ENCODE results near the gene STPG4.

- no peak for TF ChIP-seq POLR2AphosphoS5 (IDR thresholded peaks at IDR 0.05)
- no peak for TF ChIP-seq POLR2A (IDR thresholded peaks at IDR 0.05)
Measured at GRCh38 chr2:47039913-47040562, 115.1 kb downstream of the STPG4 start.

All from breast epithelium (tissue), 3 donors.